ENCODE data around the gene IL22RA1. TPM values are rescaled to one million over a fixed set of nuclear protein-coding genes. Genes with fewer than 3 reads are reported as not detected.

IL22RA1 gene
- total and polyA plus RNA-seq, 7 donors: 0.08 to 0.26 (median 0.16) TPM; not detected in 3

GRCh38 chr1:24086466-24086865 lies 56.5 kb downstream of the IL22RA1 start:
- intact Hi-C loops (cut with DNase I): no loop called here
- no peaks in the 10 kb centered on the region for H3K9me3 ChIP-seq
- H3K4me3 ChIP-seq: no peak overlapping the region
- H3K4me1 ChIP-seq: peaks cover 11% of the 10 kb centered on the region
- H3K27ac ChIP-seq: no peak overlapping the region
- ATAC-seq (no peak), DNase-seq (peak; percentile 5 to 32)
- TF ChIP-seq CTCF (IDR thresholded peaks at IDR 0.05): no peak
- H3K27me3 ChIP-seq (ENCODE audit: insufficient read depth in 3 of 3, low read length in 2 of 3): no peaks in the 10 kb centered on the region
- WGBS, 3 donors: 90 to 94% (median 92%) methylated on average over 14 to 16 of the region's 16 CpGs
- H3K36me3 ChIP-seq (ENCODE audit: insufficient read depth in 1 of 2, low read depth in 1 of 2): peaks cover 0 to 95% of the 10 kb centered on the region in 2 donors

GRCh38 chr1:24085546-24085945 lies 57.4 kb downstream of the IL22RA1 start:
- Histone ChIP-seq H3K36me3 (ENCODE audit: insufficient read depth in 1 of 2, low read depth in 1 of 2) (peaks cover 0 to 91% of the 10 kb centered on the region in 2 donors), H3K27me3 (ENCODE audit: insufficient read depth in 3 of 3, low read length in 2 of 3) (no peaks in the 10 kb centered on the region), H3K4me1 (peaks cover 15% of the 10 kb centered on the region), H3K27ac (no peak overlapping the region), H3K4me3 (no peak overlapping the region), H3K9me3 (no peaks in the 10 kb centered on the region)
- TF ChIP-seq CTCF (IDR thresholded peaks at IDR 0.05): no peak
- WGBS, 3 donors: 64 to 95% (median 88%) methylated on average over 3 of the region's 3 CpGs
- ATAC-seq: no peak
- intact Hi-C loops (cut with DNase I): no loop called here
- DNase-seq: no peak

GRCh38 chr1:24085007-24085406 lies 57.9 kb downstream of the IL22RA1 start:
- ATAC-seq (no peak), DNase-seq (no peak)
- TF ChIP-seq CTCF (IDR thresholded peaks at IDR 0.05): no peak
- H3K27me3 ChIP-seq (ENCODE audit: insufficient read depth in 3 of 3, low read length in 2 of 3): no peaks in the 10 kb centered on the region
- peaks cover 15% of the 10 kb centered on the region for H3K4me1 ChIP-seq
- H3K9me3 ChIP-seq: no peaks in the 10 kb centered on the region
- H3K36me3 ChIP-seq (ENCODE audit: insufficient read depth in 1 of 2, low read depth in 1 of 2): peaks cover 0 to 90% of the 10 kb centered on the region in 2 donors
- no peak overlapping the region for H3K27ac ChIP-seq
- intact Hi-C loops (cut with DNase I): no loop called here
- no peak overlapping the region for H3K4me3 ChIP-seq

- Histone ChIP-seq H3K9me3 (no peaks in the 10 kb centered on the region), H3K27ac (no peak overlapping the region), H3K36me3 (ENCODE audit: insufficient read depth in 1 of 2, low read depth in 1 of 2) (peaks cover 0 to 92% of the 10 kb centered on the region in 2 donors), H3K4me3 (no peak overlapping the region), H3K4me1 (peaks cover 15% of the 10 kb centered on the region), H3K27me3 (ENCODE audit: insufficient read depth in 3 of 3, low read length in 2 of 3) (no peaks in the 10 kb centered on the region)
- 72 to 81% (median 78%) methylated on average over 7 of the region's 7 CpGs for WGBS, 3 donors
- TF ChIP-seq CTCF (IDR thresholded peaks at IDR 0.05): no peak
- DNase-seq (no peak), ATAC-seq (no peak)
- intact Hi-C loops (cut with DNase I): no loop called here
Measured at GRCh38 chr1:24084050-24084449, 58.9 kb downstream of the IL22RA1 start.

GRCh38 chr1:24082372-24082771 lies 60.6 kb downstream of the IL22RA1 start:
- WGBS, 3 donors: 52 to 81% (median 78%) methylated on average over 8 of the region's 8 CpGs
- no peak for TF ChIP-seq CTCF (IDR thresholded peaks at IDR 0.05)
- Histone ChIP-seq H3K36me3 (ENCODE audit: insufficient read depth in 1 of 2, low read depth in 1 of 2) (peaks cover 0 to 83% of the 10 kb centered on the region in 2 donors), H3K9me3 (no peaks in the 10 kb centered on the region), H3K27ac (peak overlapping the region; percentile 4), H3K4me3 (no peak overlapping the region), H3K4me1 (peaks cover 21% of the 10 kb centered on the region), H3K27me3 (ENCODE audit: insufficient read depth in 3 of 3, low read length in 2 of 3) (no peaks in the 10 kb centered on the region)
- DNase-seq: no peak
- intact Hi-C loops (cut with DNase I): no loop called here
- ATAC-seq: peak in 3 of 4 donors; percentile 0 to 3 (median 2)
